Fibroblast of skin of left quadriceps (primary cell): ENCODE results near the gene ZDHHC7.
"Not testable (repeated sequence)": the region's sequence is repeated elsewhere in the genome, so short reads cannot be mapped to it uniquely, and the experiment has no call there.

Experiments used
- DNase-seq, 2 experiments: peaks; one replicate each; pipeline ENCODE4 v3.0.0-alpha.2; 2013; ENCODE audit warnings: low read depth in 2 of 2

Gene ZDHHC7

GRCh38 chr16:85042606-85043005, 31.3 kb upstream of the ZDHHC7 start:
- no peak for DNase-seq

GRCh38 chr16:85042167-85042526, 30.8 kb upstream of the ZDHHC7 start:
- no peak for DNase-seq

GRCh38 chr16:85041219-85042166, 30.2 kb upstream of the ZDHHC7 start:
- DNase-seq = no peak

GRCh38 chr16:85040685-85041084, 29.4 kb upstream of the ZDHHC7 start:
- no peak for DNase-seq

- no peak for DNase-seq
Measured at GRCh38 chr16:85037721-85038120, 26.4 kb upstream of the ZDHHC7 start.

- no peak for DNase-seq
Measured at GRCh38 chr16:85037050-85037410, 25.7 kb upstream of the ZDHHC7 start.

- DNase-seq = no peak
Measured at GRCh38 chr16:85036236-85037049, 25.1 kb upstream of the ZDHHC7 start.

- no peak for DNase-seq
Measured at GRCh38 chr16:85034591-85035433, 23.5 kb upstream of the ZDHHC7 start.

- DNase-seq = no peak
Measured at GRCh38 chr16:85033171-85033570, 21.8 kb upstream of the ZDHHC7 start.

- DNase-seq = not testable (repeated sequence)
Measured at GRCh38 chr16:85032187-85032586, 20.9 kb upstream of the ZDHHC7 start.

- DNase-seq = no peak
Measured at GRCh38 chr16:85031451-85031850, 20.1 kb upstream of the ZDHHC7 start.

DNA sequence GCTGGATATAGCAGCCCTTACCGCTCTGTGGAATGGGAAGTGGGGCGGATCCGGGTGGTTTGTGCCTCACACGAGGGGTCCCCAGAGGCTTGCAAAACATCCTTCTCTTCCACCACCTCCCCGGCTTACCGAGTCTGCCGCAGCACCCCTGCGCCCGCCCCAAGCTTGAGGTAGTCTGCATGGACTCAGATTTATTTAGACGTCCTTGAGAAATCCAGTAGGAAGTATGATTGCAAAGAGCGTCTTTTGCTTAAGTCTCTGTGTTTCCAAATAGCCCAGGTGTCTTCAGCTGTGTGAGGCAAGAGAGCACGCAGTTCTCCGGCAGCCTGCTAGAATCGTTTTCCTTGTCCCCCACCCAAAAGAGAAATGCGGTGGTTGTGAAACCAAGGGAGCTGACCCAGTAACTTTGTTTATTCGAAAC, 18.7 kb upstream of the ZDHHC7 start:
- DNase-seq = no peak

DNA sequence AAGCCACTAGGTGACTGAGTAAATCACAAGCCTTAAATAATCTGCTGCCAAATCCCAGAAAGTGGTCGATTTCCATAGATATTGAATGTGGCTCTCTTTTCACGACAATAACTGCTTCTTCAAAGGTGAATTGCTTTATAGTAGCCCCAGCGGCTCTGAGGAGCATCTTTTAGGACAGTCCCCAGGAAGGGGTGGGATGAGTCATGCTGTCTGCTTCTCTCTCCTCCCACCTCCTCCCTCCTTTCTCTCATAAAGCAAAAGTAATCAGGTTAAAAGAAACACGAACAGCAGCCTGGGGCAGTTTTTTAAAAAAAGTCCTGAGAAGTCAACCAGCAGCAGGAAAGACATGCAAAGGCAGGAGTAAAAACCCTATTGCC, 18.1 kb upstream of the ZDHHC7 start:
- no peak for DNase-seq

DNA sequence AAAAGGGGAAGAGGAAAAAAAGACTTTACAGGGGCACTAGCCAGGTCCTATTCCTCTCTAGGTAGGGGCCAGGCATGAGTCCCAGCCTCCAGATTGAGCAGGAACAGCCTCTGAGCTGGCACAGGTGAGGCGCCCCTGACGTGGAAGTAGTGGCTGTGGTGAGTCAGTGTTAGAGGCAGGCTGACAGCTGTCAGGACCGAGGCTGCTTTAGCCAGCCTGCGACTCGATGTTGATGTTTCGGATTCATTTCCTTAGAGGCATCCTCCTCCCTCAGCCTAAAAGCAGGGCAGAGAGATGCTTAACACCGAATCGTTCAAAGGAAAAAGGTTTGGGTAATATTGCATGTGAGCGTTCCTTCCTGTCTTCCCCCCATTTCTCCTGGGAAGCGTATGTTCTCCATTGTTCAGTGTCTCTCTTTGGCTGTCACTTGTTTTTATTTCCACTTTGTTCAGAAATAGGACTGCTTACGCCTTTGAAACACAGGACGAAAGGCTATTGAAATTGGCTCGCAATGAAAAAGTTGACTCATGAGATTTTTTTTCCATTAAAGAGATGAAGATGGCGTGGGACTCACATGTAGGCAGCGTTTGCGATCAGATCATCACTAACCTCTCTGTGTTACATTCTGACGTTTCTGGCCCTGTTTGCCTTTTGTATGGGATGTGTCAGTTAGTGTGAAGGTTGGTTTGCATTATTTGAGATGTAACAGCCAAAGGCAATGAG, 17.5 kb upstream of the ZDHHC7 start:
- no peak for DNase-seq

DNA sequence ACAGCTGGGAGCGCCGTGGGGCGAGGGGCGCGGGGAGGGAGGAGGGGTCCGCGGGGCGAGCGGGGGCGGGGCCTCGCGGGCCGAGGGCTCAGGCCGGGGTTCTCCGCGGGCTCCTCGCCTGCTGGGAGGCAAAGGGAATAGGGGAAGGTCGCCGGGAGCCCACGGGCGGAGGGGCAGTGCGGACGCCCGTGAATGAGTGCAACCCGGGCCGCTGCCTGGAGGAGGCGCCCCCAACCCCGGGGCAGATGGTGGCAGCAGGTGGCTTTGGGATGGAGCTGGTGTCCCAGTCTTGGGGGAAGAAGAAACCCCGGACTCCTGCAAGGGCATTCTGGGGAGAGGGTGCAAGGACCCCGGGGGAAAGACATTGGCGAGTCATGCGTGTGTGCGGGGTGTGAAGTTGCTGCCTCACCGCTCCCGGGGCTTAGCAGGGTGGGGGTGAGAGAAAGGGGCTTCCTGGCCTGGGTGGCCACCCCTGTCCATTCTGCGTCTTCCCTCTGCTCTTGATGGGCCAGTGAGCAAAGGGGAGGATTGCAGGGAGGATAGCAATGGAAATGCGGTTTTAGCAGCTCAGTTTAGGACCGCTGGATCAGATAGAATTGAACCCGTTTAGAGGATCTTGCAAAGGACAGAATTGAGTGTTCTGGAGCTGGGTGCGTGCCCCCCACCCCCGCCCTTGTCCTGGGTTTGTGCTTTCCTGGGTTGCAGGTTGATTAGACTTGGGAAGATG, 16.8 kb upstream of the ZDHHC7 start:
- DNase-seq = no peak

GRCh38 chr16:85027349-85027957, 16.1 kb upstream of the ZDHHC7 start, which contains the start of gene KIAA0513:
Gene KIAA0513, plus strand, starts transcription at chr16:85027795. Its CDS starts 39,277 bp downstream, at chr16:85067072.
- peak; percentile 85 to 87 for DNase-seq

DNA sequence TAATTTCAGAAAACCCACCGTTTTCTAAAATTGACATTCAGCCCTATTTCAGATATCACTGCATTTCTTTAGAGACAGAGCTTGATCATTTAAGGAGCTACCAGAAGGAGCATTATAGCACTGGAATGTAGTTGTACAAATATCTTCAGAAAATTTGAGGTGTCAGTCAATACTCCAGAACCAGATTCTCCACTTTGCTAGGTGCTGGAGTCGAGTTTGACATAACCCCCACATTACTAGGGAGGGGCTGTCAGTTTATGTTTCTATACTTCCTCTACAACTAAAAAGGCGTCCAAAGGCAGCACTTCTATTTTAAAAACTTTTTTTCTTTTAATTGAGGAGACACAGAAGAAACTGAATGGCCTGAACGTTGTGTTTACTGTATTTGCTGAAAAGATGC, 15.4 kb upstream of the ZDHHC7 start:
- no peak for DNase-seq

- DNase-seq = no peak
Measured at GRCh38 chr16:85025781-85026653, 14.7 kb upstream of the ZDHHC7 start.

- no peak for DNase-seq
Measured at GRCh38 chr16:85019659-85020245, 8.4 kb upstream of the ZDHHC7 start.
